WERI-Rb-1 (cell line): ENCODE measurements around the gene INHBE.

Experiments used
- DNase-seq: peaks from one replicate; pipeline ENCODE4 v3.0.0-alpha.2; 2020
- H3K27ac ChIP-seq: fragments of 250-450 bp; sonication (Bioruptor Pico); 2 replicates; pipeline ENCODE4 v1.5.1; 2020; ENCODE audit warnings: mild to moderate bottlenecking, moderate library complexity
- H3K27me3 ChIP-seq: fragments of 250-450 bp; sonication (Bioruptor Pico); 2 replicates; pipeline ENCODE4 v1.5.1; 2021; ENCODE audit warnings: mild to moderate bottlenecking, low read depth, moderate library complexity; ENCODE audit not compliant: insufficient read depth, severe bottlenecking
- H3K36me3 ChIP-seq: fragments of 250-450 bp; sonication (Bioruptor Pico); 2 replicates; pipeline ENCODE4 v1.5.1; 2020; ENCODE audit warnings: mild to moderate bottlenecking, moderate library complexity
- H3K4me3 ChIP-seq: 2 replicates; pipeline ENCODE4 v1.5.1; 2011; ENCODE audit warnings: low read depth, mild to moderate bottlenecking, control low read depth, low read length
- H3K9me3 ChIP-seq: fragments of 250-450 bp; sonication (Bioruptor Pico); 2 replicates; pipeline ENCODE4 v1.5.1; 2021; ENCODE audit warnings: mild to moderate bottlenecking, moderate library complexity; ENCODE audit not compliant: severe bottlenecking
- TF ChIP-seq, protein P1 (sequence below): IDR thresholded peaks from 2 replicates; pipeline ENCODE4 v1.5.1; 2011; ENCODE audit warnings: low read depth, mild to moderate bottlenecking, control low read depth, inconsistent platforms, low read length

The INHBE gene

DNA sequence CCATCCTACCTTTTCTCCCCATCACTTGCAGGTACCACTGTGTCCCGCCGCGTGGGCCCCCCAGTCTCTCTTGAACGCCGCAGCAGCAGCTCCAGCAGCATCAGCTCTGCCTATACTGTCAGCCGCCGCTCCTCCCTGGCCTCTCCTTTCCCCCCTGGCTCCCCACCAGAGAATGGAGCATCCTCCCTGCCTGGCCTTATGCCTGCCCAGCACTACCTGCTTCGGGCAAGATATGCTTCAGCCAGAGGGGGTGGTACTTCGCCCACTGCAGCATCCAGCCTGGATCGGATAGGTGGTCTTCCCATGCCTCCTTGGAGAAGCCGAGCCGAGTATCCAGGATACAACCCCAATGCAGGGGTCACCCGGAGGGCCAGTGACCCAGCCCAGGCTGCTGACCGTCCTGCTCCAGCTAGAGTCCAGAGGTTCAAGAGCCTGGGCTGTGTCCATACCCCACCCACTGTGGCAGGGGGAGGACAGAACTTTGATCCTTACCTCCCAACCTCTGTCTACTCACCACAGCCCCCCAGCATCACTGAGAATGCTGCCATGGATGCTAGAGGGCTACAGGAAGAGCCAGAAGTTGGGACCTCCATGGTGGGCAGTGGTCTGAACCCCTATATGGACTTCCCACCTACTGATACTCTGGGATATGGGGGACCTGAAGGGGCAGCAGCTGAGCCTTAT lies 15.3 kb downstream of the INHBE start:
- no peaks in the 10 kb centered on the region for H3K27me3 ChIP-seq
- no peak overlapping the region for H3K4me3 ChIP-seq
- no peak for DNase-seq
- TF ChIP-seq, protein P1, sequence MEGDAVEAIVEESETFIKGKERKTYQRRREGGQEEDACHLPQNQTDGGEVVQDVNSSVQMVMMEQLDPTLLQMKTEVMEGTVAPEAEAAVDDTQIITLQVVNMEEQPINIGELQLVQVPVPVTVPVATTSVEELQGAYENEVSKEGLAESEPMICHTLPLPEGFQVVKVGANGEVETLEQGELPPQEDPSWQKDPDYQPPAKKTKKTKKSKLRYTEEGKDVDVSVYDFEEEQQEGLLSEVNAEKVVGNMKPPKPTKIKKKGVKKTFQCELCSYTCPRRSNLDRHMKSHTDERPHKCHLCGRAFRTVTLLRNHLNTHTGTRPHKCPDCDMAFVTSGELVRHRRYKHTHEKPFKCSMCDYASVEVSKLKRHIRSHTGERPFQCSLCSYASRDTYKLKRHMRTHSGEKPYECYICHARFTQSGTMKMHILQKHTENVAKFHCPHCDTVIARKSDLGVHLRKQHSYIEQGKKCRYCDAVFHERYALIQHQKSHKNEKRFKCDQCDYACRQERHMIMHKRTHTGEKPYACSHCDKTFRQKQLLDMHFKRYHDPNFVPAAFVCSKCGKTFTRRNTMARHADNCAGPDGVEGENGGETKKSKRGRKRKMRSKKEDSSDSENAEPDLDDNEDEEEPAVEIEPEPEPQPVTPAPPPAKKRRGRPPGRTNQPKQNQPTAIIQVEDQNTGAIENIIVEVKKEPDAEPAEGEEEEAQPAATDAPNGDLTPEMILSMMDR = no peak
- H3K27ac ChIP-seq = no peak overlapping the region
- H3K36me3 ChIP-seq = peaks cover 8% of the 10 kb centered on the region
- H3K9me3 ChIP-seq = no peaks in the 10 kb centered on the region

DNA sequence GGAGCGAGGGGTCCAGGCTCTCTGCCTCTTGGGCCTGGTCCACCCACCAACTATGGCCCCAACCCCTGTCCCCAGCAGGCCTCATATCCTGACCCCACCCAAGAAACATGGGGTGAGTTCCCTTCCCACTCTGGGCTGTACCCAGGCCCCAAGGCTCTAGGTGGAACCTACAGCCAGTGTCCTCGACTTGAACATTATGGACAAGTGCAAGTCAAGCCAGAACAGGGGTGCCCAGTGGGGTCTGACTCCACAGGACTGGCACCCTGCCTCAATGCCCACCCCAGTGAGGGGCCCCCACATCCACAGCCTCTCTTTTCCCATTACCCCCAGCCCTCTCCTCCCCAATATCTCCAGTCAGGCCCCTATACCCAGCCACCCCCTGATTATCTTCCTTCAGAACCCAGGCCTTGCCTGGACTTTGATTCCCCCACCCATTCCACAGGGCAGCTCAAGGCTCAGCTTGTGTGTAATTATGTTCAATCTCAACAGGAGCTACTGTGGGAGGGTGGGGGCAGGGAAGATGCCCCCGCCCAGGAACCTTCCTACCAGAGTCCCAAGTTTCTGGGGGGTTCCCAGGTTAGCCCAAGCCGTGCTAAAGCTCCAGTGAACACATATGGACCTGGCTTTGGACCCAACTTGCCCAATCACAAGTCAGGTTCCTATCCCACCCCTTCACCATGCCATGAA lies 16.0 kb downstream of the INHBE start:
- Histone ChIP-seq H3K9me3 (no peaks in the 10 kb centered on the region), H3K36me3 (peaks cover 8% of the 10 kb centered on the region), H3K4me3 (no peak overlapping the region), H3K27me3 (no peaks in the 10 kb centered on the region), H3K27ac (no peak overlapping the region)
- TF ChIP-seq, protein P1 = no peak
- DNase-seq = no peak

DNA sequence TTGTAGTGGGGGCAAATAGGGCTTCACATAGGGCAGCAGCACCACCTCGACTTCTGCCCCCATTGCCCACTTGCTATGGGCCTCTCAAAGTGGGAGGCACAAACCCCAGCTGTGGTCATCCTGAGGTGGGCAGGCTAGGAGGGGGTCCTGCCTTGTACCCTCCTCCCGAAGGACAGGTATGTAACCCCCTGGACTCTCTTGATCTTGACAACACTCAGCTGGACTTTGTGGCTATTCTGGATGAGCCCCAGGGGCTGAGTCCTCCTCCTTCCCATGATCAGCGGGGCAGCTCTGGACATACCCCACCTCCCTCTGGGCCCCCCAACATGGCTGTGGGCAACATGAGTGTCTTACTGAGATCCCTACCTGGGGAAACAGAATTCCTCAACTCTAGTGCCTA lies 16.6 kb downstream of the INHBE start:
- Histone ChIP-seq H3K4me3 (no peak overlapping the region), H3K36me3 (peaks cover 8% of the 10 kb centered on the region), H3K27me3 (no peaks in the 10 kb centered on the region), H3K27ac (no peak overlapping the region), H3K9me3 (no peaks in the 10 kb centered on the region)
- TF ChIP-seq, protein P1 = no peak
- DNase-seq = no peak

DNA sequence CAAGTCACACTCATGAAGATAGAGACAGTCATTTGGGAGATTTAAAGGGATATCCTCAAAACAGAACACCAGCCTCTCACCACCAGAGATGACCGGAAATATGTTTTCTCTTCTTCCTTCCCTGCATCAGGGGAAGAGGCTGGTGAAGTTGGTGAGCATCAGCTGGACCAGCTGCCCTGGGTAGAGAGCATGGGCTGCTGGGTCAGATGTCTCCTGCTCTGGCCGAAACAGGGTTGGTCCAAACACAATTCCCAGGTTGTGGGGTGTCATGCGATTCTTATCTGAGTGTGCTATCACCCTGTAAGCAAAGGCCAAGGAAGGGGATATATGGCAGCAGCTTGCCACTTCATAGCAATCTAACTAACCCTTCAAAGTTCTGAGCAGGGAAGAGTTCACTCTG lies 17.3 kb downstream of the INHBE start:
- H3K9me3 ChIP-seq = no peaks in the 10 kb centered on the region
- DNase-seq = no peak
- H3K27ac ChIP-seq = no peak overlapping the region
- H3K4me3 ChIP-seq = no peak overlapping the region
- H3K36me3 ChIP-seq = peaks cover 8% of the 10 kb centered on the region
- no peaks in the 10 kb centered on the region for H3K27me3 ChIP-seq
- TF ChIP-seq, protein P1 = no peak

DNA sequence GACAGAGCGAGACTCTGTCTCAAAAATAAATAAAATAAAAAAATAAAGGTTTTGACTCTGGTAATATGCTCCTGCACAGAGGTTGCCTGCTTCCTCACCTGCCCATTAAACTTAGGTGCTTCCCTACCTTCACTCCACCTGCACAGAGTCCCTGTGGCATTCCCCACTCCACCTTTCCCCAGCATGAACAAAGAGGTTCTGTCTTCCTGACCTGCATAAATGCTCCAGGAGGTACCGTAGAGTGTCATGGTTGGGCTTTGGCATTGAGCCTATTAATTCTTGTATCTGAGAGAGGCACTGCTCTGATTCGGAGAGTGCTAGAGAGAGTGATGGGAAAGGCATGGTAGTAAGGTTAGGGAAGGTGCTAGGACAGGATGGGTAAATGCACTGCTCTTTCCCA lies 18.3 kb downstream of the INHBE start:
- TF ChIP-seq, protein P1 = no peak

DNA sequence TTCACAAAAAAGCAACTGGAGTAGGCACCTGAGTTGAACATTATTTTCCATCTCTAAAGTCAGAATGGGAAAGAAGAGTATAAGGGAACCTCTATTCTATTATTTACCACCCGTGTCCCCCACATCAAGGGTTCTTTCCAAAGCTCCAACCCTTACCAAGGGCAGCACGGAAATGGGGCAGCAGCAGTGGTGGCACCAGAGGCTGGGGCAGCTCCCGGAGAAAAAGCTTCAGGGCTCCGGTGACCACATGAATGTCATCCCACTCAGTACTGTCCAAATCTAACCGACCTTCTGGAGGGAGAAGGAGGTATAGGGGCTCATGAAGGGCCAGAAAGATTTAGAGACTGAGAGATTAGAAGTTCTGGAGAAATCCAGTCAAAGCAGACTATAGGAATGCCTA lies 18.8 kb downstream of the INHBE start:
- TF ChIP-seq, protein P1 = no peak
- H3K27me3 ChIP-seq = no peaks in the 10 kb centered on the region
- H3K36me3 ChIP-seq = peaks cover 8% of the 10 kb centered on the region

More for the DNA sequence above, 18.3 kb downstream of the INHBE start:
- H3K27me3 ChIP-seq = no peaks in the 10 kb centered on the region
- no peaks in the 10 kb centered on the region for H3K9me3 ChIP-seq
- no peak overlapping the region for H3K4me3 ChIP-seq
- H3K27ac ChIP-seq = no peak overlapping the region
- DNase-seq = no peak
- H3K36me3 ChIP-seq = peaks cover 8% of the 10 kb centered on the region

More for the DNA sequence above, 18.8 kb downstream of the INHBE start:
- no peak overlapping the region for H3K4me3 ChIP-seq
- no peak for DNase-seq
- H3K9me3 ChIP-seq = no peaks in the 10 kb centered on the region
- no peak overlapping the region for H3K27ac ChIP-seq
